Skin epidermis (tissue), 12 donors: ENCODE results near the gene BBLN.
"Not testable (repeated sequence)": the region's sequence is repeated elsewhere in the genome, so short reads cannot be mapped to it uniquely, and the experiment has no call there.

ENCODE experiments used
- H3K27ac ChIP-seq, 21 experiments: fragments of 200-600 bp; sonication (generic) in 11 of 21; one replicate each; pipeline ENCODE4 v1.5.0; 2020; ENCODE audit warnings: mild to moderate bottlenecking in 3 of 21, inconsistent platforms in 2 of 21, moderate library complexity in 2 of 21
- H3K4me3 ChIP-seq, 7 experiments: fragments of 200-600 bp; sonication (generic) in 2 of 7; one replicate each; pipeline ENCODE4 v1.5.0; 2020; ENCODE audit warnings: inconsistent platforms in 2 of 7, mild to moderate bottlenecking in 2 of 7, moderate library complexity in 1 of 7

BBLN gene, protein sequence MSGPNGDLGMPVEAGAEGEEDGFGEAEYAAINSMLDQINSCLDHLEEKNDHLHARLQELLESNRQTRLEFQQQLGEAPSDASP

GRCh38 chr9:128159784-128160602 is at the start of gene BBLN:
TSS of gene BBLN (plus strand) at chr9:128160265. CDS start at chr9:128160408, 143 bp downstream.
- H3K4me3 ChIP-seq: peak within 1 kb of the TSS; percentile 52 to 85 (median 66)

DNA sequence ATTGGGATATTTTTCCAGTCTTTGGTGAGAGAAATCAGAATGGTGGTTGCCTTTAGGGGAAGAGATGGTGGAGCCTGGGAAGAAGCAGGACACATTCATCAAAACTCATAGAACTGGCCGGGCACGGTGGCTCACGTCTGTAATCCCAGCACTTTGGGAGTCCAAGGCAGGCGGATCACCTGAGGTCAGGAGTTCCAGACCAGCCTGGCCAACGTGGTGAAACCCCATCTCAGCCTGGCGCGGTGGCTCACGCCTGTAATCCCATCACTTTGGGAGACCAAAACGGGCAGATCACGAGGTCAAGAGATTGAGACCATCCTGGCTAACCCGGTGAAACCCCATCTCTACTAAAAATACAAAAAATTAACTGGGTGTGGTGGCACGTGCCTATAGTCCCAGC is 48.3 kb upstream of the BBLN start:
- H3K27ac ChIP-seq, H3K4me3 ChIP-seq: not testable (repeated sequence)

More at GRCh38 chr9:128159784-128160602, at the start of gene BBLN:
- H3K27ac ChIP-seq: peak within 1 kb of the TSS; percentile 37 to 92 (median 80)

DNA sequence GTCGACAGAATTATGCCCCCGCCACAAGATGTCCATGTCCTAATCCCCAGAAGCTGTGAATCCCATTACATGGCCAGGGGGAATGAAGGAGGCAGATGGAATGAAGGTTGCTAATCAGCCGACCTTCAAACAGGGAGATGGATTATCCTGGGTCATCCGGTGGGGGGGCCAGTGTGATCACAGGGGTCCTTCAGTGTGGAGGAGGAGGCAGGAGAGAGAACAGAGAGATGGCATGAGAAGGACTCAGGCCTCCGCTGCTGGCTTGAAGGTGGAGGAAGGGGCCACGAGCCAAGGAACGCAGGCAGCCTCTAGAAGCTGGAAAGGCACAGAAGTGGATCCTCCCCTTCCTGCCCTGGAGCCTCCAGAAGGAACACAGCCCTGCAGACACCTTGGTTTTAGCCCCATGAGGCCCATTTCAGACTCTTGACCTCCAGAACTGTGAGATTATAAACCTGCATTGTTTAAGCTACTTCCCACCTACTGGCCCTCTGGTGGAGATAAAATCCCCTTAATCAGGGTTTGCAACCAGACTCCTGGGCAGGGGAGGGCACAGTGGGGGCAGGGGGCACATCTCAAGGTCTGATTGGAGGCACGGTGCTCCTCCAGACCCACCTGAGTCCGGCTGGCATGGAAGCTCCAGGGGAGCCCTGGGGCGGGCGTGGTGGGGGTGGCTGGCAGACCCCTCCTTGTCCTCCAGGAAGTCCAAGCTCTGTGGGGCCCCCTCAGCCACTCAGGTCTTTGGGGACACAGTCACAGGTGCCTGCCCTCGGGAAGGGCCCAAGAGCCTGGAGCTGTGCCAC is 46.3 kb upstream of the BBLN start:
- H3K4me3 ChIP-seq: no peak overlapping the region
- peak overlapping the region in 1 of 21 experiments; percentile 51 for H3K27ac ChIP-seq

DNA sequence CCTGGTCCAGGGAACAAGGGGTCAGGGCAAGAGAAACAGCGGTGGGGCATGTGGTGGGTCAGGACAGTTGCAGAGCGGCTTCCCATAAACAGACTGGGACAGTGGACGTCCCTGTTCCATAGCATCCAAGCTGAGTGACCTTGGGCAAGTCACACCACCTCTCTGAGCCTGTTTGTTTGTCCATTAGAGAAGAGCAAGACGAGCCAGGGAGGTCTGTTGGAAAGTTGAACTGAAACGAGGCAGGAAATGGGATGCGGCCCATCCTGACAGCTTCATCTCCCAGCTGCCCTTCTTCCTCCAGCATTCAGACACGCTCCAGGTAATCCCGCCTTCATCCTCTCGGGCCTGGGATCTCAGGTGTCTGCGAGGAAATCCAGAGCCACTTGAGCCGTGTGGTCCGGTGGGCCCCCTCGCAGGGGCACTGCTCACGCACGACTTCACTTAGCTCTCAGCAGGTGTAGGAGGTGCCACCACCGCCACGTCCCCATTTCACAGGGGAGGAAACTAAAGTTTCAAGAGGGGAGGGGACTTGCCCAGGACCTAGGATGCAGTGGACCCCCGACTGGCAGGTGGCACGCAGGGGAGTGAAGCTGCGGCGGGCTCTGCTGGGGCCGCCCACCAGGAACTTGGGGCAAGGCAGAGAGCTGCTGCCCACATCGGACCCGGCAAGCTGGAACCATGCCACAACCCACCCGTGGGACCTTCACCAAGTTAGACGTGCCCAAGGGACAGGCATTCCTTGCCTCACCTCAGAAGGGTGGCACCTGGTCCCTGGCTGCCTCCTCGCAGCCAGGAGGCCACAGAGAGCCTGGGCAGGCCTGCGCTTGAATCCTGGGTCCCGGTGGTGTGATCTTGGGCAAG is 45.5 kb upstream of the BBLN start:
- Histone ChIP-seq H3K27ac (peak overlapping the region in 1 of 21 experiments; percentile 51), H3K4me3 (no peak overlapping the region)

GRCh38 chr9:128115187-128116103 is 44.6 kb upstream of the BBLN start:
- Histone ChIP-seq H3K27ac (peak overlapping the region in 1 of 21 experiments; percentile 51), H3K4me3 (no peak overlapping the region)

DNA sequence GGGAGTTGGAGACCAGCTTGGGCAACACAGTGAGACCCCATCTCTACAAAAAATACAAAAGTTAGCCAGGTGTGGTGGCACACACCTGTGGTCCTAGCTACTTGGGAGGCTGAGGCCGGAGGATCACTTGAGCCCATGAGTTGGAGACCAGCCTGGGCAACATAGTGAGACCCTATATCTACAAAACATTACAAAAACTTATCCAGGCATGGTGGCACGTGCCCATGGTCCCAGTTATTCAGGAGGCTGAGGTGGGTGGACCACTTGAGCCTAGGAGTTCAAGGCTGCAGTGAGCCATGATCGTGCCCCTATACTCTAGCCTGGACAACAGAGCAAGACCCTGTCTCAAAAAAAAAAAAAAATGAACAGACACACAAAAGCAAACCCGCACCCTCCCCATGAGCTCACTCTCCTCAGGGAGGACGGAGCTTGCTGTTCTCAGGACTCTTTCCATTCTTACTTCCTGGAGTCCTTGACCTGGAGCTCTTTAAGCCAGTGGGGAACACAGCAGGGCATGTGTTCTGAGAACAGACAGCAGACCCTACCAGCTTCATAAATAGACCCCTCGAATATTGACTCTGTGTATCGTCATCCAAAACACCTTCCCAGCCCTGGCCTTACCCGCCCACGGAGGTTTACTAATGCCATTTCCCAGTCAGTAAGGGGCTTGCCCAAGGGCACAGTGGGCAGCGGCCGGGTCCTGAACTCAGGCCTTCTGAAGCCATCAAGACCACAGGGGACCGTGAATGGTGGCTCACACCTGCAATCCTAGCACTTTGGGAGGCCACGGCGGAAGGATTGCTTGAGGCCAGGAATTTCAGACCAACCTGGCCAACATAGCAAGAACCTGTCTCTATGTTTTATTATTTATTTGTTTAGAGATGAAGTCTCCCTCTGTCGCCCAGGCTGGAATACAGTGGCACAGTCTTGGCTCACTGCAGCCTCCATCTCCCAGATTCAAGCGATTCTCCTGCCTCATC is 43.7 kb upstream of the BBLN start:
- no peak overlapping the region for H3K4me3 ChIP-seq
- H3K27ac ChIP-seq: no peak overlapping the region

GRCh38 chr9:128117613-128118471 is 42.2 kb upstream of the BBLN start:
- peak overlapping the region in 1 of 21 experiments; percentile 0 for H3K27ac ChIP-seq
- no peak overlapping the region for H3K4me3 ChIP-seq

- no peak overlapping the region for H3K27ac ChIP-seq
- no peak overlapping the region for H3K4me3 ChIP-seq
Measured at GRCh38 chr9:128118472-128118857, 41.6 kb upstream of the BBLN start.

- Histone ChIP-seq H3K27ac (no peak overlapping the region), H3K4me3 (no peak overlapping the region)
Measured at GRCh38 chr9:128118971-128119665, 40.9 kb upstream of the BBLN start.

GRCh38 chr9:128120061-128120740 is 39.9 kb upstream of the BBLN start:
- no peak overlapping the region for H3K27ac ChIP-seq
- no peak overlapping the region for H3K4me3 ChIP-seq

DNA sequence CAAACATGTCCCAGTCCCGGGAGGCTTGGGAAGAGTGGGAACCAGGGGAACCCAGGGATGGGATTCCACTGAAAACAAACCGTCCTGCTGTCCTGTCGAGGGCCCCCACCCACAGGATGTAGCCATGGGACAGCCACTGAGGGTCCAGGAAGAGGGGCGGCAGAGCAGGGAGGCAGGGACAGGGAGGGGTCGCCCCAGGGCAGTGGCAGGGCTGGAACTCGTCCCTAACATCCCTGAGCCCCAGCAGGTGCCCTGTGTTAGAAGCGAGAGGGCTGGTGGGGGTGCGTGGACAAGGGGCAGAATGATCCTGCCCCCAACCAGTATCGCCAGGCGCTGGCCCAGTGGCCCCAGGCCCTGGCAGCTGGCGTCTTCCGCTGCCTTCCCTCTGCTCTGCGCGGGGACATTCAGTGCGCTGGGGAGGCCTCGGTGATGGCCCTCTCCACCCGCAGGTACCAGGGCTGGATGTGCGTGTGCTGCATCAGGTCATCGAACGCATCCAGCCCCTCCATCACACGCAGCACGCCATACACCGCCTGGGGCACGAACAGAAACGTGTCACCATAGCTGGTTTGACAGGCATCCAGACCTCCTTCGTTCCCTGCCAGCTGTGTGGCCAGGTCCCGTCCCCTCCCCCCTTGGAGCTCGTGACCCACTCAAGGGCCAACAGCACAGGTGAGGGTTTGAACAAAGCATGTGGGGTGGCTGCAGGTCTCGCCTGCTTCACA is 39.2 kb upstream of the BBLN start:
- H3K27ac ChIP-seq: no peak overlapping the region
- no peak overlapping the region for H3K4me3 ChIP-seq

DNA sequence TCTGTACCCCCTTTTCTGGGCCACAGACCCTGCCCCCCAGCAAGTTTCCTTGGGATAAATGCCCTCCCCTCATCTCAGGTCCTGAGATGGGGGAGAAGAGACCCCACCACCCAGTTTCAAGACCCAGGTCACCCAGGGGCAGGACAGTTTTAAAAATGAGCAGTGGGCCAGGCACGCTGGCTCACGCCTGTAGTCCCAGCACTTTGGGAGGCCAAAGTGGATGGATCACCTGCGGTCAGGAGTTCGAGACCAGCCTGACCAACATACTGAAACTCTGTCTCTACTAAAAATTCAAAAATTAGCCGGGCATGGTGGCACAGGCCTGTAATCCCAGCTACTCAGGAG is 38.6 kb upstream of the BBLN start:
- no peak overlapping the region for H3K4me3 ChIP-seq
- H3K27ac ChIP-seq: no peak overlapping the region

DNA sequence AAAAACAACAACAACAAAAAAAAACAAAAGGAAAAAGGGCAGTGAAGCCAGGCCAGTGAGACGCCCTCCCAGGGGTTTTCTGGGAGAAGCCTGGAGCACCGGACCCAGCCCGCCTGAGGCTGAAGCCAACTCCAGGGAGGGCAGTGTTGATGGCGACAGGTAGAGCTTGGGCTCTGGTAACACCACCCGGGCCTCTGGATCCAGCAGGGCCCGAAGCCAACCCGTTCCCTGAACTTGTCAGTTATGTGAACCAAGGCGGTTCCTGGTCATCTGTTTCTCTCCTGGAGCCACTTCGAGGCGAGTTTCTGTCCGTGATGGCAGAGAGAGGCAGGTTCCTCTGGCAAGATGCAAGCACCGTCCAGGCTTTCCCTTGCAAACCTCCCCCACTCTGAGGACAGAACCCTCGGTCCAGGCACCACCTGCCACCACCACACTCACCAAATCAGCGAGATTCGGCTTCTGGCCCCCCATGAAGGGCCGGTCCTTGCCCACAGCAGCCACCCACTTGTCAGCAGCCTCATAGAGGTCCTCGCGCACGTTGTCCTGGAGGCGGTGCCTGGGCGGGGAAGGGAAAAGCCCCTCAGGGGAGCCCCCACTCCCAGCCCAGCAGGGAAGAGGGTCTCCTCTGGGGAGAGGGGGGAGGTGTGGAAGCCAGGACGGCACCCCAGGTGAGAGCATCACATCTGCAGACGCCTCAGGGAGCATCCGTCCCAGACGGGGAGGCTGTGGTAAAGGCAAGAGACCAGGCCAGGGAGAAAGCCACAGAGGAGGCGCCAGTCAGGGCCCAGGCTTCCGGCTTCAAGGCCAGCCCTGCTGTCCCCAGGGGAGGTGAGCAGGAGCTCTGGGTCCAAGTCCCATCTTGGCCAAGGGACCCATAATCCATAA is 37.9 kb upstream of the BBLN start:
- no peak overlapping the region for H3K4me3 ChIP-seq
- no peak overlapping the region for H3K27ac ChIP-seq

DNA sequence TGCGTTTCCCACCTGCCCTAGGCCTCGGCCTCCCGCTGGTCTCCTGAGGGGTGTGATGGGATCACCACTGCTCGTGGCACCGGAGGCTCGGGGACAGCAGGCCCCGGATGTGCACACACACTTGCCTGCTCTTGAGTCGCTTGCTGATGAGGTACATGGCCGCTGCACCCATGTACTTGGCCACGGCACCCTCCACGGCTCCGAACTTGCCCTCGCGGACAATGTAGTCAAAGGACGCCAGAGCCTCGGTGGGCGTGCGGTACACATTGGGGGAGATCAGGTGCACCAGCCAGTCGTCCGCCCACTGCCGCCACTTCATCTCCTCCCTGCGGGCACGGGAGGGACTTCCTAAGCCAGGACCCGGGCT is 37.3 kb upstream of the BBLN start:
- H3K4me3 ChIP-seq: no peak overlapping the region
- H3K27ac ChIP-seq: no peak overlapping the region
